SK-N-SH (cell line): ENCODE measurements around the gene KCNIP4.

Source experiments
- EZH2phosphoT487 ChIP-seq: fragments of 200-600 bp; sonication (generic); IDR thresholded peaks from 2 replicates; pipeline ENCODE4 v1.6.1; 2017; ENCODE audit warnings: low read depth, mixed run types, mild to moderate bottlenecking, antibody characterized with exemption, moderate library complexity, borderline replicate concordance
- MXI1 ChIP-seq: IDR thresholded peaks from 2 replicates; pipeline ENCODE4 v1.6.1; 2012; ENCODE audit warnings: mild to moderate bottlenecking, low read depth, low read length, improper control_type of control experiment
- NRF1 ChIP-seq: IDR thresholded peaks from 2 replicates; pipeline ENCODE4 v1.6.1; 2012; ENCODE audit warnings: low read depth, mild to moderate bottlenecking, low read length

- TF ChIP-seq EZH2phosphoT487 (no peak), MXI1 (no peak), NRF1 (no peak)
Observed at GRCh38 chr4:21592970-21593670, 355.5 kb downstream of the KCNIP4 start.
